HG03575 (cell line): ENCODE data around the gene IL4R.
"Not testable (repeated sequence)": the region's sequence is repeated elsewhere in the genome, so short reads cannot be mapped to it uniquely, and the experiment has no call there.

ENCODE experiments used
- ATAC-seq: cut with Tn5 transposase; IDR thresholded peaks from one replicate; pipeline ENCODE4 v1.9.1; 2021; ENCODE audit not compliant: unreplicated experiment, insufficient number of reproducible peaks, low FRiP score; ENCODE audit errors: extremely low read depth

Gene IL4R

DNA sequence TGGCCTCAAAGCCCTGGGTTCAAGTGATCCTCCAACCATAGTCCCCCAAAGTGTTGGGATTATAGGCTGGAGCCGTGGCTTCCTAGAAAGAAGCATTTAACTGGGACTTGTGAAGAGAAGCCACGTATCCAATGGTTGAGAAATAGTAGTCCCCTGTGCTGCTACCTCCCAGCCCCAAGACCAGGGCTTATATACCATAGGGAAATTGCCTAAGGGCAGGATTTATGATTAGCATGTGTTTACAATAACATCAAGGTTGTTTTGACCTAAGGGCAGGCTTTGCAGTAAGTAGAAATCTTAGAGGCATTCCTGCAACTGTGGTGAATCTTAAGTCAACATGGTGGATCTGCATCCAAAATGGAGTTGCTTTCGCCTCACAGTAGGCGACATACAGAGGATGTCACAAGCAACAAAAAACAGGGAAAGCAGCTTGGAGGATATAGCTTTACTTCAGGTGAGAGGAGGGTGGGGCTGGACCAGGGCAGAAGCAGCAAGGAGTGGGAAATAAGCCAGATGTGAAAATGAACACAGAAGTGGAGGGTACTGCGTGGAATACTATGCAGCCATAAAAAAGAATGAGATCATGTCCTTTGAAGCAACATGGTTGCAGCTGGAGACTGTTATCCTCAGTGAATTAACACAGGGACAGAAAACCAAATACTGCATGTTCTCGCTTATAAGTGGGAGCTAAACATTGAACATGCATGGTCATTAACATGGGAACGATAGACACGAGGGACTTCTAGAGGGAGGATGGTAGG, 26.5 kb upstream of the IL4R start:
- ATAC-seq = no peak

DNA sequence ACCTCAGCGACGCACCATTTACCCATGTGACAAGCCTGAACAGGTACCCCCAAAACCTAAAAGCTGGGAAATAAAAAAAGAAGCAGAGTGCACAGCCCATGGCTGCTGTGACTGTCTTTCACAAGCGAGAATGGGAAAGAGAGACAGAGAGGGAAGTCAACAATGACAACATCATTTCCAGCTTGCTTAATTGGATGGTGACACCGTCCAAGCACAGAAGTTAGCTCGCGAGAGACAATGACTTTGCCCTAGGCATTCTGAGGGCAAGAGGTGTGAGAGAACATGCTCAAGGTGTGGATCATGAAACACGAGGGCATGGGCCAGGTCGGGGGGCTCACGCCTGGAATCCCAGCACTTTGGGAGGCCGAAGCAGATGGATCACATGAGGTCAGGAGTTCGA, 25.9 kb upstream of the IL4R start:
- no peak for ATAC-seq

DNA sequence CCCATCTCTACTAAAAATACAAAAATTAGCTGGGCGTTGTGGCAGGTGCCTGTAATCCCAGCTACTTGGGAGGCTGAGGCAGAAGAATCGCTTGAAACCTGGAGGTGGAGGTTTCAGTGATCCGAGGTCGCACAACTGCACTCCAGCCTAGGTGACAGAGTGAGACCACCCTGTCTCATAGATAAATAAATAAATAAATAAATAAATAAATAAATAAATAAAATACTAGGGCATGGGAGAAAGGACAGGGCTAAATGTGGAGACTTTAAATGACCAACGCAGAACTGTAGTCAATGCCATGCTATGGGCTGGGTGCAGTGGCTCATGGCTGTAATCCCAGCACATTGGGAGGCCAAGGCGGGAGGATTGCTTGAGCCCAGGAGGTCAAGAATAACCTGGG, 25.5 kb upstream of the IL4R start:
- ATAC-seq = not testable (repeated sequence)

DNA sequence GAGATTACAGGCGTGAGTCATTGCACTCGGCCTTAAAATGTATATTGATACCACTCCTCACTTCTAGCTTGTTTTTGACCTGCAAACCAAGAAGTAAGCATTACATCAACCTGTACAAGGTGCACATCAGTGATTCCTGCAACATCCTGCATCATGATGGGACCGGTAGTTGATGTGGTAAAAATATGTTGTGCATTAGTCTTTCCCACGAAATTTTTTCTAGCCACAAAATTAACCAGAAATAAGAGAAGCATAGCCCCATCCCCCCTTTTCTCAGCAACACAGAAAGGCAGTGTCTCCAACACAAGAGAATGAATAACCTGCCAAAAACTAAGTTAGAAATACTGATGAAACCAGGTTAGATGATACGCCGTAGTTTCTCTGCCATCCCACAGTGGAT, 24.1 kb upstream of the IL4R start:
- no peak for ATAC-seq

DNA sequence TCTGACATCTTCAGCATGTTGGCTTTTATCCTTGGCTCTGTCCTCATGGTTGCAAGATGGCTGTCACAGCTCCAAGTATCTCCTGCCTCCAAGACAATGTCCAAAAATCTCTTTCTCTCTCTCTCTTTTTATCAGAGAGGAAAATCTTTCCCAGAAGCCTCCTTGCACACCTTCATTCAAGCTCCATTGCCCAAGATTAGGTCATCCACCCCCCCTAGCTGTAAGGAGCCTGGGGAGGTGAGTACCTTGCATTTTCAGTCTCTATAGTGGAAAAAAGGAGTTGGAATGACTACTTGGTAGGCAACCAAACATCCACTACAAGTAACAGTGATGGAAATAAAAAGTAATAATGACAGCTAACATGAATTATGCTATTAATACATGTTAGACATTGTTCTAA, 23.2 kb upstream of the IL4R start:
- ATAC-seq = no peak

DNA sequence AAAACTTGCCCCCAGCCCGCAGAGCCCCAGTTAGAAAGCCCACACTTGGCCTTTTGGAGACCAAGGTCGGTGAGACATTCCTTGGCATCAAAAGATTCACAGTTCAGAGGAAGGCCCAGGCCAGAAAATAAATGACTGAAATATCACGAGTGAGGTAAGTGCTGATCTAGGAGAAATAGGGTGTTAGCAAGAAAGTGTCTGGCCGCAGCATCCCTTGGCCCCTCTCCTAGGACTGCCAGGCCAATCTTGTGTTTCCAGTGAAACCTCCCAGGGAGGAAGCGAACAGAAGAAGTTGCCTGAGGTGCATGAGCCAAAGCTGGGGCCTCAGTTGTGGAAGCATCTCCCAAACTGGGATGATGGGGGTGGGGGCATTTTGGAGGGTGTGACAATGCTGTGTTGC, 22.7 kb upstream of the IL4R start:
- no peak for ATAC-seq

DNA sequence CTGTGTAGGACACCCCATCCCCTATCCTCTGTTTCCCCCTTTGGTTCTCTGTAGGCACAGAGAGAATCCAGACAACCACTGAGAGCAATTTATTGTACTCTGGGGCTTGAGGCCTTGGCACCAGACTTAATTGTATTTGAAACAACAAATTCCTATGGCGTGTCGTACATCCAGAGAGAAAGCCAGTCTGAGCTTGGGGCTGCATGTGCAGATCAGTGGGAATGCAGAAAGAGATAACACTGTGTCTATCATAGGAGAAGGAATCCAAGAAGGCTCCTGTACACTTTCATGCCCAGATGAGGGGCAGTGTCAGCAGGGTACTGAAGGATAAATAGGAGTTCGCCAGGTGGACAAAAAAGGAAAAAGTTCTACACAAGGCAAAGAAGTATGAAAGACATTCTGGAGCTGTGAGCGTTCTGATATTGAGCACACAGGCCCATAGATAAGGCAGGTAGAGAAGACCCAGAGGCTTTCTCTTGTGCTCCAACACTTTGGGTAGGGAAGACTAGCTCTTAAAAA, 22.0 kb upstream of the IL4R start:
- no peak for ATAC-seq

DNA sequence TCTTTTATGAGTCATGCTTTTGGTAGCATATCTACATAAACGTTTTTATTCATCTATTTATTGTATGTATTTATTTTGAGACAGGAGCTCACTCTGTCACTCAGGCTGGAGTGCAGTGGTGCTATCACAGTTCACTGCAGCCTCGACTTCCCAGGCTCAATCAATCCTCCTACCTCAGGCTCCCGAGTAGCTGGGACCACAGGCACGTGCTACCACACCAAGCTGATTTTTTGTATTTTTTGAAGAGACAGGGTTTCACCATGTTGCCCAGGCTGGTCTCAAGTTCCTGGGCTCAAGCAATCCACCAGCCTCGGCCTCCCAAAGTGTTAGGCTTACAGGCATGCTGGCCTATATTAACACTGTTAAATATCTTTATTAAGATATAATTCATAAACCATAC, 20.4 kb upstream of the IL4R start:
- ATAC-seq = no peak

DNA sequence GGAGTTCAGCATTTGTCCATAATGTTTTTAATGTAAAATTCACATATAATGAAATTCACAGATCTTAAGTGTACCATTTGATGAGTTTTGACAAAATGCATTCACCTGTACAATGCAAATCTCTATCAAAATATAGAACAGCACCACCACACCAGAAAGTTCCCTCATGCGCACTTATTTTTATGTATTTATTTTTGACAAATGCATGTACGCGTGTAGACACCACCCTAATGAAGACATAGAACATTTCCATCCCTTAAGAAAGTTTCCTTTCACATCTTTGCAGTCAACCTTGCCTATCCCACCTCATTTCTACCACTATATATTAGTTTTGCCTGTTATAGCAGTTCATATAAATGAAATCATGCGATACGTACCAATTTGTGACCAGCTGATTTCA, 15.6 kb upstream of the IL4R start:
- ATAC-seq = no peak

DNA sequence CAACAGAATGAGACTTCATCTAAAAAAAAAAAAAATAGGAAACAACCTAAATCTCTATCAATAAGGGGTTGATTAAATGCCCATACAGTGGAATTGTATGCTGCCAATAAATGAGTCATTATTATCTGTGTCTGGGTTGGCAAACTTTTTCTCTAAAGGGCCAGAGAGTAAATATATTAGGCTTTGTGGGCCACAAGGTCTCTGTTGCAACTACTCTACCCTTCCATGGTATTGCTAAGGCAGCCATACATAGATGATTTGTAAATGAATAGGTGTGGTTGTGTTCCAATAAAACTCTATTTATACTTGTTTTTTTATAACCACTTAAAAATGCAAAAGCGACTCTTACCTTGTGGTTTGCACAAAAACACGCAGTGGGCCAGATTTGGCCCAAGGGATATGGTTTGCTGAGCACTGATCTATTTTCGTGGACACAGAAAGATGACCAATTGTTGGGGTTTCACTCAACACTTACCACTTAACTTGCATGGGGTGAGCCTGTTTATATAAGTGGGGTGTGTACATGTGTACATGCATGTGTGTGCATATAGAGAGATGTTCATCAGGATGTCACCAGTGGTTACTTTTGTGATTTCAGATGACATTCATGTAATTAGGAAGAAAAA, 12.4 kb upstream of the IL4R start:
- no peak for ATAC-seq

DNA sequence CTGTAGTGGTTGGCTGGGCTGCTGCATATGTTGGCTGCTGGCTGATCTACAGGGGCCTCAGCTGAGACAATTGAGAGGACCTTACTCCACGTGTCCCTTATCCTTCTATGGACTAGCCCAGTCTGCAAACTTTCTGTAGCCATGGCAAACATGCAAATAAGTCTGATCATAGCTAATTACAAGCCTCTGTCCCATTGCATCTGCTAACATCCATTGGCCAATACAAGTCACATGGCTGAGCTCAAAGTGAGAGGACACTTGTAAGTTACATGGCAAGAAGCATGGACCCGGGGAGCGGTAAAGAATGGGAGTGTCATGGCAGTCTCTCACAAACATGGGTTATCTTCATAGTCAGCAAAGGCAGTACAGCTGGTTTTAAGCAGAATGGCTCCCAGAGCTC, 11.6 kb upstream of the IL4R start:
- ATAC-seq = no peak

DNA sequence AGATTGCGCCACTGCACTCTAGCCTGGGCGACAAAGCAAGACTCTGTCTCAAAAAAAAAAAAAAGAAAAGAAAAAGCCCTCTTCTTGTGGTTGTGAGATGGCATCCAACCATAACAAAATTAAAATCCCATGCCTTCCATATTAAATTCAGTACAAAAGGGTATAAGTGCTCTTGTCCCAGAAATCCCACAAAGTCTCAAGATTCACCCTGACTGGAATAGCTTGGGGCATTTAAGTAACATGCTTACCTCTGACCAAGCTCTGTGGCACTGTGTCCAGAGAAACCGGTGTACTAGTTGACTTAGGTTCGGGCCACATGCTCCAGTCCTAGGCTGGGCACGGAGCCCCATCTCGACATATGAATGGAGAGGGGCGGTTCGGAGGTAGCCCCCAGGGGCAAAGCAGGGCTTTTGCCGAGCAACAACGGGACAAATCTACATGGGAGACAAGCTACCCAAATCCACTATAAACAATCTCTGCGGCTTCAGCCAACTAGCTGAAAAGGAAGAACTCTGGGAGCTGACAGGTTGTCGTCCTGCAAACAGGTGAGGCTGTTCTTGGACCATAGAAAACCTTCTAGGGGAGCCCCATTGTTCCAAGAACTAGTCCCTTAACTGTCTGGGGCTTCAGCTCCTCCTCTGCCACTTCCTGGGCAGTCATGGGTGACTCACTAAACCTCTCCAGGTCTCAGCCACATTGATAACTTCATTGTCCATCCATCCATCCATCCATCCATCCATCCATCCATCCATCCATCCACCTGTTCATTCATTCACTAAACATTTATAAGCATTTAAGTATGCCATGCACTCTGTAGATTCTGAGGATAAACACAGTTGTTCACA, 10.3 kb upstream of the IL4R start:
- ATAC-seq = no peak

DNA sequence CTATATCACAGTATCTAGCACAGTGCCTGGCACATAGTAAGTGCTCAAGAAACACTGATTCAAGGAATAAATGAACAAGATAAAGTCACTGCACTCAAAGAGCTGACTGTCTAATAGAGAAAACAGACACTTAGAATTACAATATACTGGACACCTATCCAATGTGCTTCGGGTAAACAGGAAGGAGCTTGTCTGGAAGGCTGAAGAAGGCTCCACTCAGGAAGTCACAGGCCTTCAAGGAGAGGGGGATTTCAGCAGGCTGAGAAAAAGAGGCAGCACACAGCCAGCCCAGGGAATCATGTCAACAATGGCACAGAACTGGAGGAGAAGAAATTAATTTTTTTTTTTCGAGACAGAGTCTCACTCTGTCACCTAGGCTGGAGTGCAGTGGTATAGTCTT, 9.7 kb upstream of the IL4R start:
- no peak for ATAC-seq

DNA sequence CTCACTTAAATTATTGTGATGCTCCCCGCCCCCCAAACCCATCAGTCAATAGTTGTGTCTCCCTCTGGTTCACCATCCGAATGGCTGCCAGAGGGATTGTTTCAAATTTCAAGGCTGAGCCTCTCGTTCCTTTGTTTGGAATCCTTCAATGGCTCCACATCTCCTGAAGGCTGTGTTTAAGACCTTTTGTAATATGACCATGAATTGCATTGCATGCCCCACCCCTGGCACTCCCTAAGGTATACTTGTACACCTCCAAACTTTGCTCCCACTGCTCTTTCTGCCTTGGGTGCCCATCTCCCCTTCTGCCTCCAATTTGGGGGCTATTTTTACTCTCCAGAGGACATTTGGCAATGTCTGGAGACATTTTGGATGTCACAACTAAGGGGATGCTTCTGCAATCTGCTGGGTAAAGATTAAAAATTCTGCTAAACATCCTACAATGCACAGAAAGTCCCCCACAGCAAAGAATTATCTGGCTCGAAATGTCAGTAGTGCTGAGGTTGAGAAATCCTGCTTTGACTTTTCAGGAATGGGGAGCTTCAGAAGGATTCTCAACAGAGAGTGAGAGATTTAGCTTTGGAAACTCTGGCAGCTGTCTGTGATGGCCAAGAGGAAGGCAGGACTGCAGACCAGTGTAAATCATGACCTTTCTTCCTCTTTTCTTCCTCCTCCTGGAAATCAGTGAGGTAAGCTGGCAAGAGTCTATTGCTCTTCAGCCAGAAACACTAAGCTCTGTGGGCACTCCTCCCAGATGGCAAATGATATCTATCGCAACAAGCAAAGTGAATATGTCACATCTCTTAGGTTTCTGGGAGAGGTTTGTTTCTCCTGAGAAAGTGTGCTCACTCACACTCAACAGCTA, 8.7 kb upstream of the IL4R start:
- no peak for ATAC-seq

DNA sequence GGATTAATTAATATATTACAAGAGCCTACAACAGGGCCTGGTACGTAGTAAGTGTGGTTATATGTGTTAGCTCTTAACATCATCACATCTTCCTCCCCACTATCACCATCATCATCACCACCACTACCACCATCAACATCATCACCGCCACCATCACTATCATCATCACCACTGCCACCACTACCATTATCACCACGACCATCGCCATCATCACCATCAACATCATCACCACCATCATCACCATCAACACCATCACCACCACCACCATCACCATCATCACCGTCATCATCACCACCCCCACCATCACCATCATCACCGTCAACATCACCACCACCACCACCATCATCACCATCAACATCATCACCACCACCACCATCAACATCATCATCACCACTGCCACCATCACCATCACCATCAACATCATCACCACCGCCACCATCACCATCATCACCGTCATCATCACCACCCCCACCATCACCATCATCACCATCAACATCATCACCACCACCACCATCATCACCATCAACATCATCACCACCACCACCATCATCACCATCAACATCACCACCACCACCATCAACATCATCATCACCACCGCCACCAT, 7.8 kb upstream of the IL4R start:
- ATAC-seq = no peak

DNA sequence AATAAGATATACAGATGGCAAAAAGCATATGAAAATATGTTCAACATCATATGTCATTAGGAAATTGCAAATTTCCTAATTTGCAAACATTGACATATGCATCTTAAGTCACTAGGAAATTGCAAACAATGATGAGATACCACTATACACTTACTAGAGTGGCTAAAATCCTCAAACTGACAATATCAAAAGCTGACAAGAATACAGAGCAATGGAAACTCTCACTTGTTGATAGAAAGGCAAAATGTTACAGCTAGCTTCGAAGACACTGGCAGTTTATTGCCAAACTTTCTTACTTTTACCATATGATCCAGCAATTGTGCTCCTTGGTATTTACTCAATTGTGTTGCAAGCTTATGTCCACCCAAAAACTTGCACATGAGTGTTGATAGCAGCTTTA, 5.0 kb upstream of the IL4R start:
- ATAC-seq = no peak

DNA sequence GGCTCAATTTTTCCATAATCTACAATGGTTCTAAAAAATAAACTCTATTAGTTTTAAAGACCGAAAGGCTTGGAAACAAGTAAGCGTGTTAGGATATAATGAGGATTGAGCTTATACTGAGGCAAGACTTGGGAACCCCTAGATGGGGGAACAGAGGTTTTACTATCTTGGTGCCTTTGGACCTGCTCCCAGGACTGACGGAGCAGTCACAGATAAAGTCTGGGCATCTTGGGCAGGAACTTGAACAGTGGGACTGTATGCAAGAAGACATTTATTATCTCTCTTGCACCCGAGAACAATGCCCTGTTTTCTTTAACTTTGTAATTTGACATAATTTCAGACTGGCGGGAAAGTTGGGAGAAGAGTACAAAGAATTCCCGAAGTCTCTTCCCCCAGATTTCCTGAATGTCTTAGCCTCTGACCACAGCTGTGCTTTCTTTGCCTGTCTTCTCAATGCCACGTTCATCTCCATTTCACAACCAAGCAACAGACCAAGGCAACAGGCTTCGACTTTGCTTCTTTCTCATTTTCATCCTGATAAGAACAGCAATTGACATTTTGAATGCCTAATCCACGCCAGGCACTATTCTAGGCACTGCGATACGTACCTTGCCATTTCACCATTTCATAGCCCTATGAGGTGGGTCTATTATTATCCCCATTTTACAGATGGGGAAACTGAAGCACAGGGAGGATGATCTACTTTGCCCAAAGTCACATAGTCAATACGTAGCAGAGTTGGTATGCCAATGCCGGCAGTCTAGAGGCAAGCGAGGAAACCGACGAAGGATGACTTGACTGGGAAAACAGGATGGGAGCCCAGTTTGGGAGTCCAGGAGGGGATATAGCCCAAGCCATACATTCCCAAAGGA, 3.0 kb upstream of the IL4R start:
- ATAC-seq = no peak

DNA sequence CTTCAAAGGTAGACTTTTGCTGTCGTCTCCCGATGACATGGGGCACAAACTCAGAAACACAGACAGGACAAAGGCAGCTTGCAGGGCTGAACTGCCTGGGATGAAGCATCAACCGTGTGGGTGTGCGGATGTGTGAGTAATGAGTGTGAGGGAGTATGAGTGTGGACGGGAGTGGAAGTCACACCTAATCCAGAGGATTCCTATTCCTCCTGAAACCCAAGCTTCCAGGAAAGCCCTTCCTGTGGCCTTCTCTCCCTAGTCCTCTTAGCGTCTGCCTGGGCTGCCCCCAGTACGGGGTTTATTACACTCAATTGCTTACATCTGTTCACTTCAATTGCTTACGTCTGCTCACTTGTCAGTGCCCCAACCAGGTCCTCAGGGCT, 2.3 kb upstream of the IL4R start:
- ATAC-seq = no peak
